ENCODE measurements around the gene RNH1. TPM values are rescaled to one million over a fixed set of nuclear protein-coding genes. Genes with fewer than 3 reads are reported as not detected.

RNH1 gene
- total and polyA plus RNA-seq, 10 of the 15 experiments (the other 5 are each of a cell fraction or from before 2014, with no cell fraction given) = 2.3 to 162 (median 72.1) TPM

DNA sequence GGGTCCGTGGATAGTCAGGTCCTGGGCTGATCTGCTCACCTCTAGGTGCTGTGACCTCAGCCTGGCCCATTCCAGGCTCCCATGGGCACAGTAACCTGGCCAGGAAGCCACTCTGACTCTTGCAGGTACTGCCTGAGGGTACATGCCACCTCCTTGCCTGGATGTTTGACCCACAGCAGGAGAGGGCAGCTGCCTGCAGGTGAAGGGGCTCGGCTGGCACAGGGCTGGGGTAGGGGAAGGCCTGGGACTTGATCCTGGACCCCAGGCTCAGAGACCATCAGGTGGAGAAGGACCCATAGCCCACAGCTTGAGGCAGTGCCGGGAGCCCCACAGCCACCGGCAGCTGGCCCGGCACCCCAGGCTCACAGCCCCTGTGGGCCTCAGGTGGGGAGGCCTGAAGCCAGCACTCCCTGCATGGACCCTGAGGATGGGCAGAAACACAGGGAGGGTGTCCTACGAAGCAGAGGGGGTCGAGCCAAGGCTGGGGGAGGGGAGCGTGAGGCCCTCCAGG, 33.0 kb upstream of the RNH1 start:
- in situ Hi-C loops (cut with MboI) = no loop called here
- no peak overlapping the region for H3K4me2 ChIP-seq (ENCODE audit: control insufficient read depth, insufficient read depth)
- H4K20me1 ChIP-seq (ENCODE audit: control insufficient read depth, insufficient read depth) = peaks cover 4% of the 10 kb centered on the region; the same call in 1 of the 2 replicates
- ChIA-PET POLR2A (no interaction called here), CTCF (no interaction called here), RAD21 (ENCODE audit: unreplicated experiment) (no interaction called here), SMC1A (ENCODE audit: uncharacterized antibody, unreplicated experiment) (no interaction called here)
- TF ChIP-seq, protein P1, sequence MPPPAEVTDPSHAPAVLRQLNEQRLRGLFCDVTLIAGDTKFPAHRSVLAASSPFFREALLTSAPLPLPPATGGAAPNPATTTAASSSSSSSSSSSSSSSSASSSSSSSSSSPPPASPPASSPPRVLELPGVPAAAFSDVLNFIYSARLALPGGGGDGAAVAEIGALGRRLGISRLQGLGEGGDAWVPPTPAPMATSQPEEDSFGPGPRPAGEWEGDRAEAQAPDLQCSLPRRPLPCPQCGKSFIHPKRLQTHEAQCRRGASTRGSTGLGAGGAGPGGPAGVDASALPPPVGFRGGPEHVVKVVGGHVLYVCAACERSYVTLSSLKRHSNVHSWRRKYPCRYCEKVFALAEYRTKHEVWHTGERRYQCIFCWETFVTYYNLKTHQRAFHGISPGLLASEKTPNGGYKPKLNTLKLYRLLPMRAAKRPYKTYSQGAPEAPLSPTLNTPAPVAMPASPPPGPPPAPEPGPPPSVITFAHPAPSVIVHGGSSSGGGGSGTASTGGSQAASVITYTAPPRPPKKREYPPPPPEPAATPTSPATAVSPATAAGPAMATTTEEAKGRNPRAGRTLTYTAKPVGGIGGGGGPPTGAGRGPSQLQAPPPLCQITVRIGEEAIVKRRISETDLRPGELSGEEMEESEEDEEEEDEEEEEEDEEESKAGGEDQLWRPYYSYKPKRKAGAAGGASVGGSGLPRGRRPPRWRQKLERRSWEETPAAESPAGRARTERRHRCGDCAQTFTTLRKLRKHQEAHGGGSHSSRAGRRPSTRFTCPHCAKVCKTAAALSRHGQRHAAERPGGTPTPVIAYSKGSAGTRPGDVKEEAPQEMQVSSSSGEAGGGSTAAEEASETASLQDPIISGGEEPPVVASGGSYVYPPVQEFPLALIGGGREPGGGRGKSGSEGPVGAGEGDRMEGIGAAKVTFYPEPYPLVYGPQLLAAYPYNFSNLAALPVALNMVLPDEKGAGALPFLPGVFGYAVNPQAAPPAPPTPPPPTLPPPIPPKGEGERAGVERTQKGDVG (CRISPR knock-in tag; IDR thresholded peaks at IDR 0.05) = no peak
- TF ChIP-seq, protein P2, sequence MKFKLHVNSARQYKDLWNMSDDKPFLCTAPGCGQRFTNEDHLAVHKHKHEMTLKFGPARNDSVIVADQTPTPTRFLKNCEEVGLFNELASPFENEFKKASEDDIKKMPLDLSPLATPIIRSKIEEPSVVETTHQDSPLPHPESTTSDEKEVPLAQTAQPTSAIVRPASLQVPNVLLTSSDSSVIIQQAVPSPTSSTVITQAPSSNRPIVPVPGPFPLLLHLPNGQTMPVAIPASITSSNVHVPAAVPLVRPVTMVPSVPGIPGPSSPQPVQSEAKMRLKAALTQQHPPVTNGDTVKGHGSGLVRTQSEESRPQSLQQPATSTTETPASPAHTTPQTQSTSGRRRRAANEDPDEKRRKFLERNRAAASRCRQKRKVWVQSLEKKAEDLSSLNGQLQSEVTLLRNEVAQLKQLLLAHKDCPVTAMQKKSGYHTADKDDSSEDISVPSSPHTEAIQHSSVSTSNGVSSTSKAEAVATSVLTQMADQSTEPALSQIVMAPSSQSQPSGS (IDR thresholded peaks at IDR 0.05; ENCODE audit: low read length) = no peak
- TF ChIP-seq HDAC2 (IDR thresholded peaks at IDR 0.05) (no peak), ATF7 (IDR thresholded peaks at IDR 0.05; ENCODE audit: low read depth) (no peak), REST (IDR thresholded peaks at IDR 0.05; ENCODE audit: low read depth, low read length) (no peak), IKZF2 (IDR thresholded peaks at IDR 0.05) (no peak), FOXK2 (IDR thresholded peaks at IDR 0.05) (no peak), BMI1 (IDR thresholded peaks at IDR 0.05; ENCODE audit: borderline replicate concordance) (no peak), RELA (IDR thresholded peaks at IDR 0.05; ENCODE audit: borderline replicate concordance, partially characterized antibody) (no peak), TCF12 (IDR thresholded peaks at IDR 0.05; ENCODE audit: low read depth, low read length) (no peak), SREBF2 (IDR thresholded peaks at IDR 0.05; ENCODE audit: low read length) (no peak), HDGF (IDR thresholded peaks at IDR 0.05) (no peak), SIX5 (IDR thresholded peaks at IDR 0.05; ENCODE audit: low read depth, low read length, severe bottlenecking) (no peak)
- TF ChIP-seq, protein P3, sequence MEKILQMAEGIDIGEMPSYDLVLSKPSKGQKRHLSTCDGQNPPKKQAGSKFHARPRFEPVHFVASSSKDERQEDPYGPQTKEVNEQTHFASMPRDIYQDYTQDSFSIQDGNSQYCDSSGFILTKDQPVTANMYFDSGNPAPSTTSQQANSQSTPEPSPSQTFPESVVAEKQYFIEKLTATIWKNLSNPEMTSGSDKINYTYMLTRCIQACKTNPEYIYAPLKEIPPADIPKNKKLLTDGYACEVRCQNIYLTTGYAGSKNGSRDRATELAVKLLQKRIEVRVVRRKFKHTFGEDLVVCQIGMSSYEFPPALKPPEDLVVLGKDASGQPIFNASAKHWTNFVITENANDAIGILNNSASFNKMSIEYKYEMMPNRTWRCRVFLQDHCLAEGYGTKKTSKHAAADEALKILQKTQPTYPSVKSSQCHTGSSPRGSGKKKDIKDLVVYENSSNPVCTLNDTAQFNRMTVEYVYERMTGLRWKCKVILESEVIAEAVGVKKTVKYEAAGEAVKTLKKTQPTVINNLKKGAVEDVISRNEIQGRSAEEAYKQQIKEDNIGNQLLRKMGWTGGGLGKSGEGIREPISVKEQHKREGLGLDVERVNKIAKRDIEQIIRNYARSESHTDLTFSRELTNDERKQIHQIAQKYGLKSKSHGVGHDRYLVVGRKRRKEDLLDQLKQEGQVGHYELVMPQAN (conservative IDR thresholded peaks at IDR 0.05) = no peak
- peaks cover 20% of the 10 kb centered on the region for H3K4me1 ChIP-seq (ENCODE audit: control insufficient read depth, insufficient read depth, low read length)
- H3K79me2 ChIP-seq (ENCODE audit: control insufficient read depth, insufficient read depth, low read length) = no peaks in the 10 kb centered on the region
- no peak overlapping the region for H3K4me3 ChIP-seq
- H3K27ac ChIP-seq (ENCODE audit: control insufficient read depth, insufficient read depth) = no peak overlapping the region
- no peak overlapping the region for H2AFZ ChIP-seq (ENCODE audit: control insufficient read depth, low read depth, low read length)
- no peaks in the 10 kb centered on the region for H3K27me3 ChIP-seq (replicated peaks in 1 of 2; ENCODE audit: control insufficient read depth in 2 of 2, insufficient read depth in 2 of 2, low read length in 1 of 2)
- no peak for ATAC-seq
- no peak overlapping the region for H3K9ac ChIP-seq (ENCODE audit: control insufficient read depth, insufficient read depth, low read length)
- no peak for FAIRE-seq
- no peaks in the 10 kb centered on the region for H3K9me3 ChIP-seq (replicated peaks; ENCODE audit: control insufficient read depth, insufficient read depth, low read length)
- intact Hi-C loops (cut with micrococcal nuclease; ENCODE audit: unreplicated experiment) = no loop called here
- no peaks in the 10 kb centered on the region for H3K36me3 ChIP-seq (ENCODE audit: control insufficient read depth in 2 of 2, insufficient read depth in 2 of 2, low read length in 1 of 2)
- DNase-seq (ENCODE audit: low read depth, low spot score) = no peak
- WGBS (ENCODE audit: insufficient coverage, insufficient replicate concordance, low lambda C conversion rate, missing lambda C conversion rate) = 56% methylated on average over 8 of the region's 8 CpGs
- no TSS peak for BruUV-seq (replicated peaks)
